GM18511 (cell line): ENCODE results near the gene USP13.

Experiments
- ATAC-seq: cut with Tn5 transposase; IDR thresholded peaks from one replicate; pipeline ENCODE4 v1.9.1; 2021; ENCODE audit warnings: mild to moderate bottlenecking, moderate library complexity; ENCODE audit not compliant: unreplicated experiment

Gene USP13

GRCh38 chr3:179732661-179733348 is 80.0 kb downstream of the USP13 start:
- no peak for ATAC-seq

GRCh38 chr3:179733797-179734196 is 81.0 kb downstream of the USP13 start:
- no peak for ATAC-seq

GRCh38 chr3:179734497-179735281 is 81.8 kb downstream of the USP13 start:
- no peak for ATAC-seq

DNA sequence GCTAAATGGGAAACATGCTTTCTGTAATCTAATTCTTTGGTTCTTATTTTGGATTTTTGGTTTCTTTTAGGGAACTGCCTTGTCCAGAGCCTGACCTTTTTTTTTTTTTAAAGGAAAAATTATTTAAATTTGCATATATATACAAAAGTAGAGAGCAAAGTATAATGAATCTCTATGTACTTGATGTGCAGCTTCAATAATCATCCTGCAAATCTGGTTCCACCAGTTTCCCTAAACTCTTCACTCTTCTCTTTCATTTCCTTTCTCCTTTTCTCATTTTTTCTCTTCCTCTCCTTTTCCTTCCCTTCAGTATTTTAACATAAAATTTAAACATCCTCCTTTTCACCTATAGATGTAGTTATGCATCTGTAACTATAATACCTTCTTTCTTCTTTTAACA is 82.5 kb downstream of the USP13 start:
- ATAC-seq: no peak

DNA sequence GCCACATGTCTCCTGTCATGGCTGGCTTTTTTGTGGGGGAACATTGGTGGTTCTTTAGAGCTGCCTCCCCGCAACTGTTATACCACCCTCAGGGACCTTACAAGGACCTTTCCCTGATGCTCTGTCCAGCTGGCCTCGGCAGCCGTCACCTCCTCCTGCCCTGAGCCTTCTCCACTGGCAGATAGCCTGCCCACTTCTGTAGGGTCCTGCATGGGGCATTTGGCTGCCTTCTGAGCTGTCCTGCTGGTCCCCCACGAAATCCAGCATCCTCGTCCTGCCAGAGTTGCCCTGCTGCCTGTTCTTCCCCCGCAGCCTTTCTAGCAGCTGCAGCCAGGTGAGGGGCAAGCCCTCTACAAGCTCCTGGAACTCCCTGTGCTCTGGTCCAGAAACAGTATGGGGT is 86.2 kb downstream of the USP13 start:
- ATAC-seq: no peak

- ATAC-seq: no peak
These were observed 87.2 kb downstream of the USP13 start for GRCh38 chr3:179739816-179740594.

DNA sequence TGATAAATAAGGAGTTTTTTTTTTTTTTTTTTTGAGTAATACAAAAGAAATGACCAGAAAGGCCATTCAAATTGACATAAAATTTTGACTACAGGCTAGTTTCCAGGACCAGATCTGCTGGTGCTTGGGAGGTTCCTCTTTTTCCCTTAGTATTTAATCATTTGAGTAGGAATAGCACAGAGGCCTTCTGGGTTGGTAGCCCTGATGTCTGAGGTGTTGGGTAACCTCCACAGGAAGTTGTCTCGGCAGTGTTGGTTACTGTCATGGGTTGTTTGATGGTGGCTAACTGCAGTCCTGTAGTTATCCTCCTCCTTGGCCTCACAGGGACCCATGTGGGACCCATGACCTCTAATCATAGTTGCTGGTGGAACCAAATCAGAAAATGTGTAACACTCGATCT is 91.1 kb downstream of the USP13 start:
- no peak for ATAC-seq

GRCh38 chr3:179744667-179745066 is 91.8 kb downstream of the USP13 start:
- no peak for ATAC-seq

- ATAC-seq: no peak
These were observed 92.2 kb downstream of the USP13 start for GRCh38 chr3:179745079-179745478.

- ATAC-seq: no peak
These were observed 92.9 kb downstream of the USP13 start for GRCh38 chr3:179745716-179746115.

DNA sequence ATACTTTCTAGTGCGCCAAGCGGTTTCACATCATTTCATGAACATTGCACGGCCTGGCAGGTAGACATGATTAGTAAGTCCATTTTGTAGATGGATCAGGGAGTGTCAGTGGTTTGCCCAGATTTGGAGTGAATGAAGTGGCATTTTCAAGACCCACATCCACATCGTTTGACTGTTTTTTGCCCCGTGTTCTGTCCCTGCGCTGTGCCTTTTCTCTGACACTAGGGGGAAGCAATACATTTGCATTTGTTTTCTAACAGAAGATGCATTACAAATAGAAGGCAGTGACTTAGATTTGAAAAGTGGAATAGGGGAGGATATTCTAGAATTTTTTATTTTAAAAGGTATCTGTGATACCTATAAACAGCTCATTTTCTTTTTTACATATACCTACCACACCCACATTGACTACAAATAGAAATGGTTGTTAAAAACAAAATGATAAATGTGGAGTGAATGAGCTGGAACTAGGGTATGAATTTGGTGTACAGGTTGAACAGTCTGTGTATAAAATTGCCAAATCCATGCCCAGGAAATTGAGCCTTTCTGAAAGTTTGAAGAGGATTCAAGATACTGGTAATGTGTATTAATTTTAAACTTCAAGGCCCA is 98.0 kb downstream of the USP13 start:
- ATAC-seq: no peak

GRCh38 chr3:179760944-179761343 is 108.1 kb downstream of the USP13 start:
- ATAC-seq: no peak

GRCh38 chr3:179765396-179765795 is 112.6 kb downstream of the USP13 start:
- ATAC-seq: no peak

GRCh38 chr3:179766416-179767133 is 113.7 kb downstream of the USP13 start:
- no peak for ATAC-seq

DNA sequence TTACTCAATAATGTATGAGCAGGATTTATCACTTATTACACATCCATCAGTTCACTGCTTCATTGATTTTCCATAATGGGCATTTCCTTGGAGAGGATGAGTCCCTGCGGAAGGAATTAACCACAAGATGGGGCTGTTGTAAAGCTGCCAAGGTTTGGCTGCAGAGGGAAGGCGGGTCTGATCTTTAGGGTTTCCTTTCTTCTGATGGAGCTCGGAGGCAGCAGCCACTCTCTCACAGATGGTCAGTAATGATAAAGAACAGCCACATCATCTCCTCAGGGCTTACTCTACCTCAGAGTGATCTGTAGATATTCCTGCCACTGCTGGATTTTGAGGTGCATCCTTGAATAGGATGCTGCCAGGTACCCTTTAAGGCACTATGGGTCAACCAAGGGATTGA is 115.2 kb downstream of the USP13 start:
- no peak for ATAC-seq

GRCh38 chr3:179769411-179770247 is 116.8 kb downstream of the USP13 start:
- ATAC-seq: no peak

DNA sequence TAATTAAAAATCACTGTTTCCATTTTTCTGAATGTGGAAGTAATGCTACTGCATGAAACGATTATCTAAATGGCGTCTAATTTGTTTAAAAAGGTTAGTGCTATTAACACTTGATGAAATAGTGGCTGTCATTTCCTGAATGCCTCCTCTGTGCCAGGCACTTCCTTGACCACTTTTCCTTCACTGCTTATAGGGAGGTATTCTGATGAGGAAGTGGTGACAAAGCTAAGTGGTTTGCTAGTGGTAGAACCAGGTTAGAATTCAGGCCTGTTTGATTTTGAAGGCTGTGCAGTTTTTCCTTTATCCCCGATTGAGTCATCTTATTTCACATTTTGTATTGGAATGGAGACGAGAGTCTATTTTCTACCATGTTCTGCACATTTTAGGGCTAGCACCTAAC is 119.0 kb downstream of the USP13 start:
- no peak for ATAC-seq

DNA sequence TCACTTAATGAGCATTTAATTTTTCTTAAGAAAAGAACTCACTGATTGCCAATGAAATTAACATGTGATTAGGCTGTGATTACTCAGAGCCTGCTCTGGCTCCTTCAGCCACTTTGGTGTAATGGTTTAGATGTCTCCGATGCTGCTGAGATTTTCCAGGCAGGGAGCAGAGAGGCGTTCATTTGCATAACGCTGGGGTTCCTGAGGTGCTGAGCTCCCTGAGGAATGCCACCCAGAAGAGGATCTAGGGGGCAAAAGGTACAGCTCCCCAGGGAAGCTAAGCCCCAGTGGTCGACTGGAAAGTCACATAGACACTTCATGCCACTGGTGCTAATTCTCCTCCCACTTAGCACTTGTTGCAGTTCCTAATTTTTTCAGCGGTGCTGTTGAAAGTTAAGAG is 119.5 kb downstream of the USP13 start:
- ATAC-seq: no peak

DNA sequence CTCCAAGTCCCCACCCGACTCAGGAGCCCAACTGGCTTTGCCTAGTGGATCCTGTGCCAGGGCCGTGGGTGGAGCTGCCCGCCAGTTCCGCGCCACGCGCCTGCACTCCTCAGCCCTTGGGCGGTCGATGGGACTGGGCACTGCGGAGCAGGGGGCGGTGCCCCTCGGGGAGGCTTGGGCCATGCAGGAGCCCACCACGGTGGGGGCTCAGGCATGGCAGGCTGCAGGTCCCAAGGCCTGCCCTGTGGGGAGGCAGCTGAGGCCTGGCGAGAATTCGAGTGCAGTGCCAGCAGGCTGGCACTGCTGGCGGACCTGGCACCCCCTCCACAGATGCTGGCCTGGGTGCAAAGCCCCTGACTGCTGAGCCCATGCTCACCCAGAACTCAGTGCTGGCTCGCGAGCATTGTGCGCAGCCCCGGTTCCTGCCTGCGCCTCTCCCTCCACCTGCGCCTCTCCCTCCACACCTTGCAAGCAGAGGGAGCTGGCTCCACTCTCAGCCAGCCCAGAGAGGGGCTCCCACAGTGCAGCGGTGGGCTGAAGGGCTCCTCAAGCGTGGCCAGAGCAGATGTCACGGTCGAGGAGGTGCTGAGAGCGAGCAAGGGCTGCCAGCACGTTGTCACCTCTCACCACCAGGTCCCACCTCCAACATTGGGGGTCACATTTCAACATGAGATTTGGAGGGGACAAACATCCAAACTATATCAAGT is 122.7 kb downstream of the USP13 start:
- no peak for ATAC-seq
